Fibroblast of peridontal ligament (primary cell): ENCODE measurements around the gene ASTN2.

ENCODE experiments used
- DNase-seq: peaks from one replicate; pipeline ENCODE4 v3.0.0-alpha.2; 2010; ENCODE audit errors: extremely low read depth

Gene ASTN2

GRCh38 chr9:117413346-117414219 lies 1.3 kb downstream of the ASTN2 start:
- DNase-seq, result no peak

GRCh38 chr9:117412841-117413240 lies 2.0 kb downstream of the ASTN2 start:
- DNase-seq, result no peak

GRCh38 chr9:117412006-117412715 lies 2.7 kb downstream of the ASTN2 start:
- DNase-seq, result no peak

- no peak for DNase-seq
Measured at GRCh38 chr9:117411547-117411946, 3.3 kb downstream of the ASTN2 start.

- DNase-seq, result no peak
Measured at GRCh38 chr9:117409321-117409720, 5.5 kb downstream of the ASTN2 start.

- DNase-seq, result no peak
Measured at GRCh38 chr9:117407436-117408022, 7.3 kb downstream of the ASTN2 start.

GRCh38 chr9:117405950-117406705 lies 8.7 kb downstream of the ASTN2 start:
- DNase-seq, result no peak

GRCh38 chr9:117403848-117404247 lies 11.0 kb downstream of the ASTN2 start:
- no peak for DNase-seq

GRCh38 chr9:117403403-117403811 lies 11.4 kb downstream of the ASTN2 start:
- no peak for DNase-seq

- no peak for DNase-seq
Measured at GRCh38 chr9:117400171-117400570, 14.7 kb downstream of the ASTN2 start.

GRCh38 chr9:117395151-117395650 lies 19.7 kb downstream of the ASTN2 start:
- no peak for DNase-seq

GRCh38 chr9:117394655-117395054 lies 20.2 kb downstream of the ASTN2 start:
- no peak for DNase-seq

GRCh38 chr9:117392992-117393391 lies 21.9 kb downstream of the ASTN2 start:
- no peak for DNase-seq

- no peak for DNase-seq
Measured at GRCh38 chr9:117387422-117387821, 27.4 kb downstream of the ASTN2 start.

GRCh38 chr9:117379341-117379740 lies 35.5 kb downstream of the ASTN2 start:
- DNase-seq, result no peak

- no peak for DNase-seq
Measured at GRCh38 chr9:117377046-117377445, 37.8 kb downstream of the ASTN2 start.

GRCh38 chr9:117375956-117376355 lies 38.9 kb downstream of the ASTN2 start:
- no peak for DNase-seq

GRCh38 chr9:117374076-117374725 lies 40.7 kb downstream of the ASTN2 start:
- DNase-seq, result no peak

GRCh38 chr9:117368684-117369230 lies 46.1 kb downstream of the ASTN2 start:
- no peak for DNase-seq

GRCh38 chr9:117365438-117365837 lies 49.4 kb downstream of the ASTN2 start:
- DNase-seq, result no peak

- no peak for DNase-seq
Measured at GRCh38 chr9:117363006-117363405, 51.9 kb downstream of the ASTN2 start.
